GM21717 (cell line): Measurements from ENCODE around the gene KDM4E.

Experiments
- ATAC-seq: cut with Tn5 transposase; IDR thresholded peaks from one replicate; pipeline ENCODE4 v1.9.1; 2021; ENCODE audit warnings: mild to moderate bottlenecking, moderate library complexity; ENCODE audit not compliant: unreplicated experiment

KDM4E gene

GRCh38 chr11:95050595-95051202 is 25.6 kb downstream of the KDM4E start:
- ATAC-seq: no peak

- no peak for ATAC-seq
Measured at GRCh38 chr11:95054356-95054755, 29.3 kb downstream of the KDM4E start.

GRCh38 chr11:95055283-95055897 is 30.3 kb downstream of the KDM4E start:
- ATAC-seq: peak; percentile 95

GRCh38 chr11:95057959-95058358 is 32.9 kb downstream of the KDM4E start:
- no peak for ATAC-seq

- no peak for ATAC-seq
Measured at GRCh38 chr11:95058621-95059020, 33.6 kb downstream of the KDM4E start.

GRCh38 chr11:95059046-95059445 is 34.0 kb downstream of the KDM4E start:
- no peak for ATAC-seq

GRCh38 chr11:95065336-95065735 is 40.3 kb downstream of the KDM4E start:
- ATAC-seq: no peak

GRCh38 chr11:95066716-95067038 is 41.6 kb downstream of the KDM4E start, which contains the start of gene SRSF8:
Gene SRSF8 (plus strand): TSS chr11:95066919. CDS start chr11:95067227, 308 bp downstream.
- ATAC-seq: peak; percentile 42

- ATAC-seq: peak; percentile 71
Measured at GRCh38 chr11:95067039-95067840, 42.2 kb downstream of the KDM4E start.

GRCh38 chr11:95067841-95068219 is 42.8 kb downstream of the KDM4E start:
- no peak for ATAC-seq

- ATAC-seq: peak; percentile 73
Measured at GRCh38 chr11:95068549-95068948, 43.5 kb downstream of the KDM4E start.

GRCh38 chr11:95070471-95070870 is 45.4 kb downstream of the KDM4E start:
- ATAC-seq: no peak

- no peak for ATAC-seq
Measured at GRCh38 chr11:95072948-95073347, 47.9 kb downstream of the KDM4E start.

- no peak for ATAC-seq
Measured at GRCh38 chr11:95074792-95075563, 49.9 kb downstream of the KDM4E start.

GRCh38 chr11:95076416-95076815 is 51.4 kb downstream of the KDM4E start:
- no peak for ATAC-seq

- ATAC-seq: no peak
Measured at GRCh38 chr11:95076981-95077380, 51.9 kb downstream of the KDM4E start.
